Neuronal stem cell (in vitro differentiated cells): ENCODE measurements around the gene PRR23E.
A peak's percentile ranks its signal among the peaks of the same experiment; 100 is the strongest.

Source experiments
- DNase-seq: peaks from one replicate; pipeline ENCODE4 v3.0.0-alpha.2; 2013; ENCODE audit warnings: low spot score
- H2AFZ ChIP-seq: one replicate; pipeline ENCODE4 v1.6.1; 2013; ENCODE audit warnings: mild to moderate bottlenecking, low read length, inconsistent platforms
- H2AK5ac ChIP-seq: 2 replicates; pipeline ENCODE4 v1.6.1; 2013; ENCODE audit warnings: low read depth, mild to moderate bottlenecking, inconsistent platforms, low read length, moderate library complexity, mixed read lengths
- H2BK120ac ChIP-seq: 2 replicates; pipeline ENCODE4 v1.6.1; 2013; ENCODE audit warnings: low read depth, mild to moderate bottlenecking, inconsistent platforms, low read length, moderate library complexity, mixed read lengths
- H2BK12ac ChIP-seq: one replicate; pipeline ENCODE4 v1.6.1; 2013; ENCODE audit warnings: low read length, inconsistent platforms
- H2BK15ac ChIP-seq: 2 replicates; pipeline ENCODE4 v1.6.1; 2013; ENCODE audit warnings: mild to moderate bottlenecking, low read length, inconsistent platforms, mixed read lengths
- H2BK5ac ChIP-seq: one replicate; pipeline ENCODE4 v1.6.1; 2013; ENCODE audit warnings: inconsistent platforms, mild to moderate bottlenecking, low read length, moderate library complexity
- H3K14ac ChIP-seq: one replicate; pipeline ENCODE4 v1.6.1; 2013; ENCODE audit warnings: low read length, inconsistent platforms
- H3K18ac ChIP-seq: 2 replicates; pipeline ENCODE4 v1.6.1; 2013; ENCODE audit warnings: low read length, inconsistent platforms
- H3K23ac ChIP-seq: 2 replicates; pipeline ENCODE4 v1.6.1; 2013; ENCODE audit warnings: low read depth, mild to moderate bottlenecking, mixed read lengths, low read length, inconsistent platforms; ENCODE audit not compliant: poor library complexity
- H3K27ac ChIP-seq: replicated peaks from 3 replicates; pipeline ENCODE4 v1.5.1; 2013; ENCODE audit warnings: low read length, inconsistent platforms
- H3K27me3 ChIP-seq, 3 experiments: 2 replicates each; pipeline ENCODE4 v1.6.1; 2013; ENCODE audit warnings: low read length in 3 of 3, mild to moderate bottlenecking in 2 of 3, inconsistent platforms in 1 of 3, low read depth in 1 of 3, mixed read lengths in 1 of 3, moderate library complexity in 1 of 3; ENCODE audit not compliant: control insufficient read depth in 3 of 3, insufficient read depth in 3 of 3
- H3K36me3 ChIP-seq, 2 donors: replicated peaks in 1 of 2; 2 replicates each; pipeline ENCODE4 v1.6.1; 2013; ENCODE audit warnings: low read length in 2 of 2; ENCODE audit not compliant: control insufficient read depth in 2 of 2, insufficient read depth in 2 of 2
- H3K4ac ChIP-seq: 2 replicates; pipeline ENCODE4 v1.6.1; 2013; ENCODE audit warnings: inconsistent platforms, mild to moderate bottlenecking, low read length, moderate library complexity
- H3K4me1 ChIP-seq, 2 donors: 1 replicate in 1 of 2; 2 replicates in 1 of 2; pipeline ENCODE4 v1.6.1; 2013; ENCODE audit warnings: low read length in 2 of 2, low read depth in 1 of 2; ENCODE audit not compliant: control insufficient read depth in 2 of 2, insufficient read depth in 1 of 2
- H3K4me2 ChIP-seq: one replicate; pipeline ENCODE4 v1.6.1; 2013; ENCODE audit warnings: mild to moderate bottlenecking, low read length, inconsistent platforms; ENCODE audit not compliant: insufficient read depth, poor library complexity, severe bottlenecking
- H3K4me3 ChIP-seq, 2 donors: 2 replicates each; pipeline ENCODE4 v1.5.1; 2013; ENCODE audit warnings: low read length in 2 of 2, mild to moderate bottlenecking in 2 of 2, inconsistent platforms in 1 of 2, moderate library complexity in 1 of 2
- H3K79me1 ChIP-seq: one replicate; pipeline ENCODE4 v1.6.1; 2013; ENCODE audit warnings: low read depth, mild to moderate bottlenecking, inconsistent platforms, low read length, moderate library complexity
- H3K9ac ChIP-seq: one replicate; pipeline ENCODE4 v1.6.1; 2013; ENCODE audit warnings: mild to moderate bottlenecking, low read depth, low read length, inconsistent platforms; ENCODE audit not compliant: poor library complexity
- H3K9me3 ChIP-seq, 2 donors: replicated peaks in 1 of 2; 2 replicates each; pipeline versions ENCODE3 to v1.6.1; 2013; ENCODE audit warnings: low read length in 2 of 2, mild to moderate bottlenecking in 2 of 2, inconsistent platforms in 1 of 2, low read depth in 1 of 2, mixed read lengths in 1 of 2, moderate library complexity in 1 of 2; ENCODE audit not compliant: control insufficient read depth in 2 of 2, insufficient read depth in 1 of 2
- H4K8ac ChIP-seq: one replicate; pipeline ENCODE4 v1.6.1; 2013; ENCODE audit warnings: low read depth, mild to moderate bottlenecking, inconsistent platforms, low read length, moderate library complexity
- H4K91ac ChIP-seq: one replicate; pipeline ENCODE4 v1.6.1; 2013; ENCODE audit warnings: low read length, low read depth, mild to moderate bottlenecking, inconsistent platforms; ENCODE audit not compliant: poor library complexity
- WGBS, 2 donors: extraction: QIAGEN DNeasy Blood & Tissue Kit; methylation state at CpG; one replicate each; pipeline ENCODE4 v1.1.7; 2013; ENCODE audit warnings: missing lambda C conversion rate in 2 of 2, mixed read lengths in 1 of 2; ENCODE audit not compliant: insufficient read length in 2 of 2, insufficient replicate concordance in 1 of 2; ENCODE audit errors: extremely low coverage in 2 of 2; 5-methylcytosine and 5-hydroxymethylcytosine counted together

Gene PRR23E

GRCh38 chr3:127197300-127198189, 4.6 kb downstream of the PRR23E start:
- Histone ChIP-seq H3K4me3 (peak overlapping the region in 1 of 2 donors; percentile 54), H3K4me1 (peaks cover 0 to 3% of the 10 kb centered on the region in 2 donors), H3K4me2 (no peak overlapping the region), H3K9ac (no peak overlapping the region), H2BK15ac (no peak overlapping the region), H3K79me1 (no peaks in the 10 kb centered on the region), H2BK120ac (no peak overlapping the region), H2AFZ (no peak overlapping the region), H2BK12ac (no peak overlapping the region), H2BK5ac (no peak overlapping the region), H3K23ac (no peak overlapping the region), H4K91ac (no peak overlapping the region), H3K36me3 (no peaks in the 10 kb centered on the region), H3K9me3 (peaks cover 2 to 3% of the 10 kb centered on the region in 2 donors), H3K27me3 (peaks cover 0 to 2% (median 0%) of the 10 kb centered on the region in 3 experiments), H3K18ac (peak overlapping the region; percentile 15), H3K27ac (no peak overlapping the region), H3K4ac (no peak overlapping the region), H4K8ac (no peak overlapping the region), H2AK5ac (no peak overlapping the region), H3K14ac (peak overlapping the region; percentile 44)
- no CpG with 5 or more reads among the region's 14 CpGs for WGBS, 2 donors
- DNase-seq = no peak

DNA sequence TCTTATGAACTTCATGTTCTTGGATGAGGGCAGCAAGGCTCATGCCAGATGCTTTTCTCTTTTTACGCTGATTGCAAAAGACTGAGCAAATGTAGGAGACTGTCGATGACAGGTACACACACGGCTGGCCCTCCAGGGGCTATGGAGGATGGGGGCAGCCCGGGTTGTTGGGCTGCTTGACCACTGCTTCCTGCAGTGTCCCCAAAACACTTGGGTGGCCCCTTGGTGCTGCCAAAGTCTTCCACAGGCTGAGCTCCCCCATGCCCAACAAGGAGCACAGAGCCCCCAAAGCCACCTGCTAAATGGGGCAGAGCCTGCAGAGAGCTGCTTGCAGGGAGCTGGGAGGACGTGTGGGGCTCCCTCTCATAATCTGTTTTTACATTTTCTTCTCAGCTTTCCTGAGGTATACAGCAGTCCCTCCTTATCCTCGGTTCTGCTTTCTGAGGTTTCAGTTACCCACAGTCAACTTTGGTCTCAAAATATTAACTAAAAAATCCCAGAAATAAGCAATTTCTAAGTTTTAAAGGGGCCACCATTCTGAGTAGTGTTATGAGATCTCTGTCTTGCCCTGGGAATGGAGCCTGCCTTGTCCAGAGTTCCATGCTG, 7.3 kb downstream of the PRR23E start:
- Histone ChIP-seq H3K4me2 (no peak overlapping the region), H3K23ac (no peak overlapping the region)

DNA sequence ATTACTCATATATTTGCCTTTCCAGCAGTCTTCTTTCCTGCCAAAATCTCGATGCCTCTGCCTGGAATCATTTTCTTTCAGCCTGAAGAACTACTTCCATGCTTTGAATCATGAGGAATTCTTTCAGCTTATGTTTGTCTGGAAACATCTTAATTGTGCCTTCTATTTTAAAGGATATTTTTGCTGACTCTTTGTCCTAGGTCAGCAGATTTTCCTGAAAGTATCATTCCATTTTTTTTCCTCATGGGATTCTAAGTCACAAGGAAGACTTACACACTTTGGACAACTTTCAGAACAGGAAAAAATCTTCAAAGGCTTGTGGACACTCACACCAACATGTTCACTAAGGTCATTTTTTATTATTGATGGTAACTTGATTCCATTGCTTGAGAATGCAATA, 10.1 kb downstream of the PRR23E start:
- no peak overlapping the region for H4K91ac ChIP-seq
- H4K8ac ChIP-seq = no peak overlapping the region
- no peaks in the 10 kb centered on the region for H3K27me3 ChIP-seq
- H3K27ac ChIP-seq = no peak overlapping the region
- no peak overlapping the region for H3K4ac ChIP-seq
- no peak overlapping the region for H2BK12ac ChIP-seq
- no peaks in the 10 kb centered on the region for H3K36me3 ChIP-seq
- no CpG with 5 or more reads among the region's 1 CpG for WGBS, 2 donors
- H3K4me1 ChIP-seq = no peaks in the 10 kb centered on the region
- H3K18ac ChIP-seq = no peak overlapping the region
- no peak overlapping the region for H3K9ac ChIP-seq
- H2BK15ac ChIP-seq = no peak overlapping the region
- H2AFZ ChIP-seq = no peak overlapping the region
- no peaks in the 10 kb centered on the region for H3K79me1 ChIP-seq
- no peak overlapping the region for H2BK120ac ChIP-seq
- H2BK5ac ChIP-seq = no peak overlapping the region
- DNase-seq = no peak
- H3K4me3 ChIP-seq = no peak overlapping the region
- no peak overlapping the region for H2AK5ac ChIP-seq
- H3K23ac ChIP-seq = no peak overlapping the region
- peaks cover 0 to 3% of the 10 kb centered on the region in 2 donors for H3K9me3 ChIP-seq
- H3K4me2 ChIP-seq = no peak overlapping the region
- H3K14ac ChIP-seq = no peak overlapping the region

More for the DNA sequence above, 7.3 kb downstream of the PRR23E start:
- H2BK15ac ChIP-seq = no peak overlapping the region
- H3K9ac ChIP-seq = no peak overlapping the region
- H2BK12ac ChIP-seq = no peak overlapping the region
- H3K79me1 ChIP-seq = no peaks in the 10 kb centered on the region
- no peak overlapping the region for H3K27ac ChIP-seq
- no peaks in the 10 kb centered on the region for H3K36me3 ChIP-seq
- H3K9me3 ChIP-seq = peaks cover 2 to 3% of the 10 kb centered on the region in 2 donors
- no peak for DNase-seq
- no peak overlapping the region for H2AK5ac ChIP-seq
- no peak overlapping the region for H2AFZ ChIP-seq
- no CpG with 5 or more reads among the region's 6 CpGs for WGBS, 2 donors
- no peak overlapping the region for H3K18ac ChIP-seq
- H3K14ac ChIP-seq = no peak overlapping the region
- H3K27me3 ChIP-seq = peaks cover 0 to 2% (median 0%) of the 10 kb centered on the region in 3 experiments
- H2BK5ac ChIP-seq = no peak overlapping the region
- no peak overlapping the region for H3K4ac ChIP-seq
- H4K8ac ChIP-seq = no peak overlapping the region
- no peak overlapping the region for H2BK120ac ChIP-seq
- peaks cover 0 to 3% of the 10 kb centered on the region in 2 donors for H3K4me1 ChIP-seq
- H4K91ac ChIP-seq = no peak overlapping the region
- H3K4me3 ChIP-seq = no peak overlapping the region
